GM12878 (cell line): Measurements from ENCODE around the gene GAL3ST2. TPM values are rescaled to one million over a fixed set of nuclear protein-coding genes. Genes with fewer than 3 reads are reported as not detected.

Source experiments
- ATAC-seq: fragments of 200-7000 bp; cut with Tn5 transposase; 3 replicates; pipeline ENCODE4 v1.9.1; 2020; ENCODE audit warnings: mild to moderate bottlenecking, moderate library complexity
- BruUV-seq: library from RNA; stranded (reverse); fragments of 400-500 nt; replicated peaks from 2 replicates; lab custom pipeline; 2021; lab: Mats Ljungman, UMichigan
- CTCF ChIA-PET: fragments of 300-600 bp; sonication (Branson Sonifier 250); formaldehyde crosslinking; extraction: SDS; loops from one replicate; lab custom pipeline; 2021; ENCODE audit warnings: inconsistent platforms; lab: Yijun Ruan, JAX
- POLR2A ChIA-PET: fragments of 350-600 bp; formaldehyde crosslinking; extraction: SDS; loops from one replicate; lab custom pipeline; 2021; ENCODE audit warnings: inconsistent platforms; lab: Charles Lee
- RAD21 ChIA-PET: fragments of 300-600 bp; sonication (Branson Sonifier 250); formaldehyde crosslinking; loops from one replicate; lab custom pipeline; 2023; ENCODE audit warnings: antibody characterized with exemption; ENCODE audit not compliant: unreplicated experiment; lab: Charles Lee
- SMC1A ChIA-PET: fragments of 300-600 bp; sonication (Branson Sonifier 250); formaldehyde crosslinking; loops from one replicate; lab custom pipeline; 2023; ENCODE audit not compliant: unreplicated experiment, uncharacterized antibody; lab: Charles Lee
- DNase-seq: peaks from one replicate; pipeline ENCODE4 v3.0.0-alpha.2; 2011; ENCODE audit warnings: low read depth, low spot score
- FAIRE-seq: peaks from 3 replicates; lab custom pipeline; 2011; peaks lifted over from hg19 to GRCh38; lab: Jason Lieb, UNC
- H2AFZ ChIP-seq: 2 replicates; pipeline ENCODE4 v1.6.0; 2011; ENCODE audit warnings: low read depth, low read length, control low read depth; ENCODE audit not compliant: control insufficient read depth
- H3K27ac ChIP-seq: 2 replicates; pipeline ENCODE4 v1.5.1; 2011; ENCODE audit warnings: control low read depth; ENCODE audit not compliant: control insufficient read depth, insufficient read depth
- H3K27me3 ChIP-seq, 2 experiments: replicated peaks in 1 of 2; 2 replicates each; pipeline versions ENCODE4 v1.6.0 to v1.6.1; 2011; ENCODE audit warnings: low read length in 1 of 2; ENCODE audit not compliant: control insufficient read depth in 2 of 2, insufficient read depth in 2 of 2
- H3K36me3 ChIP-seq, 2 experiments: 2 replicates each; pipeline ENCODE4 v1.5.1; 2011; ENCODE audit warnings: low read length in 1 of 2; ENCODE audit not compliant: control insufficient read depth in 2 of 2, insufficient read depth in 2 of 2
- H3K4me1 ChIP-seq: 2 replicates; pipeline ENCODE4 v1.6.1; 2011; ENCODE audit warnings: mild to moderate bottlenecking, low read length, moderate library complexity, mixed read lengths; ENCODE audit not compliant: control insufficient read depth, insufficient read depth
- H3K4me2 ChIP-seq: 2 replicates; pipeline ENCODE4 v1.6.0; 2011; ENCODE audit warnings: control low read depth; ENCODE audit not compliant: control insufficient read depth, insufficient read depth
- H3K4me3 ChIP-seq: fragments of 200-600 bp; sonication (generic); 2 replicates; pipeline ENCODE4 v1.5.1; 2016
- H3K79me2 ChIP-seq: 2 replicates; pipeline ENCODE4 v1.6.0; 2011; ENCODE audit warnings: low read length; ENCODE audit not compliant: control insufficient read depth, insufficient read depth
- H3K9ac ChIP-seq: 2 replicates; pipeline ENCODE4 v1.8.0; 2011; ENCODE audit warnings: low read length, control low read depth, mixed read lengths; ENCODE audit not compliant: control insufficient read depth, insufficient read depth
- H3K9me3 ChIP-seq: replicated peaks from 3 replicates; pipeline ENCODE4 v1.5.1; 2011; ENCODE audit warnings: mild to moderate bottlenecking, low read length; ENCODE audit not compliant: control insufficient read depth, insufficient read depth
- H4K20me1 ChIP-seq: 2 replicates; pipeline ENCODE4 v1.6.0; 2011; ENCODE audit not compliant: control insufficient read depth, insufficient read depth
- NFYB ChIP-seq: IDR thresholded peaks from 2 replicates; pipeline ENCODE4 v1.6.1; 2011; ENCODE audit warnings: low read depth, mild to moderate bottlenecking, low read length, improper control_type of control experiment, moderate library complexity; ENCODE audit not compliant: insufficient read depth
- NR2C2 ChIP-seq: IDR thresholded peaks from 2 replicates; pipeline ENCODE4 v1.6.1; 2011; ENCODE audit warnings: borderline replicate concordance, low read depth; ENCODE audit not compliant: control insufficient read depth, insufficient read length
- NR2F1 ChIP-seq: fragments of 450-650 bp; conservative IDR thresholded peaks from 2 replicates; pipeline ENCODE4 v1.6.1; 2017; ENCODE audit warnings: mild to moderate bottlenecking
- POU2F2 ChIP-seq: IDR thresholded peaks from 3 replicates; pipeline ENCODE4 v1.6.1; 2011; ENCODE audit warnings: low read depth, mild to moderate bottlenecking, low read length, borderline replicate concordance
- SIX5 ChIP-seq: IDR thresholded peaks from 2 replicates; pipeline ENCODE4 v1.6.1; 2011; ENCODE audit warnings: mild to moderate bottlenecking, low read depth, low read length, moderate library complexity; ENCODE audit not compliant: severe bottlenecking
- SUZ12 ChIP-seq: fragments of 200-600 bp; sonication (generic); IDR thresholded peaks from one replicate; pipeline ENCODE4 v1.6.1; 2018; ENCODE audit warnings: antibody characterized with exemption, mild to moderate bottlenecking; ENCODE audit not compliant: unreplicated experiment
- ZNF384 ChIP-seq: IDR thresholded peaks from 2 replicates; pipeline ENCODE4 v1.6.1; 2012; ENCODE audit warnings: low read depth, mild to moderate bottlenecking, low read length, improper control_type of control experiment, borderline replicate concordance
- WGBS: methylation state at CpG from one replicate; pipeline ENCODE4 v1.1.6; 2016; ENCODE audit warnings: low lambda C conversion rate; ENCODE audit not compliant: insufficient replicate concordance, insufficient coverage; ENCODE audit errors: missing lambda C conversion rate; 5-methylcytosine and 5-hydroxymethylcytosine counted together
- in situ Hi-C: fragments of 300-500 bp; cut with MboI; formaldehyde crosslinking; loops from 9 replicates; pipeline ENCODE4 v1.14.3; 2018; ENCODE audit warnings: mixed read lengths
- intact Hi-C: fragments of 100-400 bp; cut with micrococcal nuclease; formaldehyde crosslinking; loops from one replicate; pipeline ENCODE4 v1.14.2; 2022; ENCODE audit not compliant: unreplicated experiment
- polyA plus RNA-seq, 11 experiments: library from polyadenylated mRNA; depleted of rRNA in 4 of 11; unstranded in 6 of 11; stranded (reverse) in 5 of 11; fragments of >200 nt; fragmentation: Nextera tagmentation in 4 of 11; fragmentation: Illumina TruSeq in 1 of 11; extraction: Ambion mirVana in 4 of 11; extraction: Trizol in 1 of 11; gene quantifications; 1 replicate in 1 of 11; 2 replicates in 10 of 11; pipeline versions ENCODE4 v1.2.1 to v1.2.3, GENCODE V29; 2011 to 2016; ENCODE audit warnings: inconsistent platforms in 2 of 11, missing spikeins in 2 of 11, low read depth in 1 of 11
- total RNA-seq, 4 experiments: library from RNA; depleted of rRNA in 3 of 4; stranded (reverse); fragments of >200 nt in 3 of 4; fragmentation: Illumina TruSeq in 1 of 4; extraction: Trizol in 1 of 4; gene quantifications; 2 replicates each; pipeline versions ENCODE4 v1.2.1 to v1.2.3, GENCODE V29; 2013 to 2021
- TF ChIP-seq, protein P1 (sequence below): IDR thresholded peaks from 2 replicates; pipeline ENCODE4 v1.6.1; 2012; ENCODE audit warnings: mild to moderate bottlenecking, low read depth, low read length
- TF ChIP-seq, protein P2 (sequence below): fragments of 450-650 bp; IDR thresholded peaks from 2 replicates; pipeline ENCODE4 v1.6.1; 2014; ENCODE audit warnings: mild to moderate bottlenecking
- TF ChIP-seq, protein P3 (sequence below): fragments of 450-650 bp; IDR thresholded peaks from 2 replicates; pipeline ENCODE4 v1.6.1; 2016; ENCODE audit warnings: mild to moderate bottlenecking, moderate library complexity, borderline replicate concordance

Gene GAL3ST2
- total and polyA plus RNA-seq, 10 of the 15 experiments (the other 5 are each of a cell fraction or from before 2014, with no cell fraction given): 0.09 to 0.36 (median 0.11) TPM; not detected in 7

DNA sequence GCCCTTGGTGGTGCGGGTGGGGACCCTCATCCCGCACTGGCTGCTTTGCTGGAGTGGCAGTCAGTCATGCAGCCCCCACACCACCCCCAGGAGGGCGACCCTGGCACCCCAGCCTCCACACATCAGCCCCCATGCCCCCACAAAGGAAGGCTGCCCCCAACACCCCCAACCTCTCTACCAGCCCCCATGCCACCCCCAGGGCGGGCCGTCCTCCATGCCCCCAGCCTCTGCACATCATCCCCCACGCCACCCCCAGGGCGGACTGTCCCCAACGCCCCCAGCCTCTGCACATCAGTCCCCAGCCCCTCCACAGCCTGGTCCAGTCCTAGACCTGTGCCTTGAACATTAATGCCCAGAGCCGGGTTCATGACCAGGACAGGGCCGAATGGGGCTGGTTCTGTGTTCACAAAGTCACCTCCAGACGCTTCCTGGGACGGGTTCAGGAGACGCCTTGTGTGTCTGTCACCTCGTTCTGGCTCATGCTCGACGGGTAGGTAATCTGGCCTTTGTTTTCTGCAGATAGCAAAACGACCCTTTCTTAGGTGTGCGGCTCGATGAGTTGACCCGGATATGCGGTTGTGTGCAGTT is 23.8 kb upstream of the GAL3ST2 start (continued):
- TF ChIP-seq, protein P1, sequence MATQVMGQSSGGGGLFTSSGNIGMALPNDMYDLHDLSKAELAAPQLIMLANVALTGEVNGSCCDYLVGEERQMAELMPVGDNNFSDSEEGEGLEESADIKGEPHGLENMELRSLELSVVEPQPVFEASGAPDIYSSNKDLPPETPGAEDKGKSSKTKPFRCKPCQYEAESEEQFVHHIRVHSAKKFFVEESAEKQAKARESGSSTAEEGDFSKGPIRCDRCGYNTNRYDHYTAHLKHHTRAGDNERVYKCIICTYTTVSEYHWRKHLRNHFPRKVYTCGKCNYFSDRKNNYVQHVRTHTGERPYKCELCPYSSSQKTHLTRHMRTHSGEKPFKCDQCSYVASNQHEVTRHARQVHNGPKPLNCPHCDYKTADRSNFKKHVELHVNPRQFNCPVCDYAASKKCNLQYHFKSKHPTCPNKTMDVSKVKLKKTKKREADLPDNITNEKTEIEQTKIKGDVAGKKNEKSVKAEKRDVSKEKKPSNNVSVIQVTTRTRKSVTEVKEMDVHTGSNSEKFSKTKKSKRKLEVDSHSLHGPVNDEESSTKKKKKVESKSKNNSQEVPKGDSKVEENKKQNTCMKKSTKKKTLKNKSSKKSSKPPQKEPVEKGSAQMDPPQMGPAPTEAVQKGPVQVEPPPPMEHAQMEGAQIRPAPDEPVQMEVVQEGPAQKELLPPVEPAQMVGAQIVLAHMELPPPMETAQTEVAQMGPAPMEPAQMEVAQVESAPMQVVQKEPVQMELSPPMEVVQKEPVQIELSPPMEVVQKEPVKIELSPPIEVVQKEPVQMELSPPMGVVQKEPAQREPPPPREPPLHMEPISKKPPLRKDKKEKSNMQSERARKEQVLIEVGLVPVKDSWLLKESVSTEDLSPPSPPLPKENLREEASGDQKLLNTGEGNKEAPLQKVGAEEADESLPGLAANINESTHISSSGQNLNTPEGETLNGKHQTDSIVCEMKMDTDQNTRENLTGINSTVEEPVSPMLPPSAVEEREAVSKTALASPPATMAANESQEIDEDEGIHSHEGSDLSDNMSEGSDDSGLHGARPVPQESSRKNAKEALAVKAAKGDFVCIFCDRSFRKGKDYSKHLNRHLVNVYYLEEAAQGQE: no peak

DNA sequence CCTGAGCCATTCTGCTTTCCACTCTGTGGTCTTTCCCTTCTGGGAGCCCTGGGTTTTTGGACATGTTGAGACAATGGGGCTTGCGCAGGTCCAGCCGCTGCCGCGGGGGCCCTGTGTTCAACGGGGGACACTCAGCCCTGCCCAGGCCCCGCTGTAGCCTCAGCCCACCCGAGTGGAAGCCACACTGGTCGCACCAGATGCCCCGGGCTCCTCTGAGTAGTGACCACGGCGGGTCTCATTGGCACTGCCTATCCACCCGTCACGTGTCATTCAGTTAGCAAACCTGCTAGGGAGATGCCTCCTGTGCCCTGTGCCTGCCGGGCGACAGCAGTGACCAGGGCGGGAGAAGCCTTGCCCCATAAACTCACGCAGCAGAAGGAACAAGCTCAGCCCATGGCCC is 23.1 kb upstream of the GAL3ST2 start:
- ChIA-PET CTCF (no interaction called here), POLR2A (no interaction called here), RAD21 (no interaction called here), SMC1A (no interaction called here)
- no peaks in the 10 kb centered on the region for H4K20me1 ChIP-seq
- in situ Hi-C loops: no loop called here
- intact Hi-C loops: no loop called here
- peaks cover 1 to 7% of the 10 kb centered on the region in 2 experiments for H3K36me3 ChIP-seq
- H3K4me2 ChIP-seq: no peak overlapping the region
- BruUV-seq: no TSS peak
- H3K9ac ChIP-seq: no peak overlapping the region
- H3K79me2 ChIP-seq: no peaks in the 10 kb centered on the region
- H3K27me3 ChIP-seq: no peaks in the 10 kb centered on the region
- H2AFZ ChIP-seq: no peak overlapping the region
- H3K9me3 ChIP-seq: no peaks in the 10 kb centered on the region
- H3K4me3 ChIP-seq: no peak overlapping the region
- no peaks in the 10 kb centered on the region for H3K4me1 ChIP-seq
- no peak for FAIRE-seq
- ATAC-seq: no peak
- H3K27ac ChIP-seq: no peak overlapping the region
- 98% methylated on average over 17 of the region's 17 CpGs for WGBS
- no peak for DNase-seq
- no peak for TF ChIP-seq SUZ12
- no peak for TF ChIP-seq SIX5
- TF ChIP-seq NR2C2: no peak
- no peak for TF ChIP-seq NFYB
- no peak for TF ChIP-seq POU2F2
- no peak for TF ChIP-seq NR2F1
- TF ChIP-seq, protein P2, sequence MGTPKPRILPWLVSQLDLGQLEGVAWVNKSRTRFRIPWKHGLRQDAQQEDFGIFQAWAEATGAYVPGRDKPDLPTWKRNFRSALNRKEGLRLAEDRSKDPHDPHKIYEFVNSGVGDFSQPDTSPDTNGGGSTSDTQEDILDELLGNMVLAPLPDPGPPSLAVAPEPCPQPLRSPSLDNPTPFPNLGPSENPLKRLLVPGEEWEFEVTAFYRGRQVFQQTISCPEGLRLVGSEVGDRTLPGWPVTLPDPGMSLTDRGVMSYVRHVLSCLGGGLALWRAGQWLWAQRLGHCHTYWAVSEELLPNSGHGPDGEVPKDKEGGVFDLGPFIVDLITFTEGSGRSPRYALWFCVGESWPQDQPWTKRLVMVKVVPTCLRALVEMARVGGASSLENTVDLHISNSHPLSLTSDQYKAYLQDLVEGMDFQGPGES: no peak
- no peak for TF ChIP-seq ZNF384
- TF ChIP-seq, protein P3, sequence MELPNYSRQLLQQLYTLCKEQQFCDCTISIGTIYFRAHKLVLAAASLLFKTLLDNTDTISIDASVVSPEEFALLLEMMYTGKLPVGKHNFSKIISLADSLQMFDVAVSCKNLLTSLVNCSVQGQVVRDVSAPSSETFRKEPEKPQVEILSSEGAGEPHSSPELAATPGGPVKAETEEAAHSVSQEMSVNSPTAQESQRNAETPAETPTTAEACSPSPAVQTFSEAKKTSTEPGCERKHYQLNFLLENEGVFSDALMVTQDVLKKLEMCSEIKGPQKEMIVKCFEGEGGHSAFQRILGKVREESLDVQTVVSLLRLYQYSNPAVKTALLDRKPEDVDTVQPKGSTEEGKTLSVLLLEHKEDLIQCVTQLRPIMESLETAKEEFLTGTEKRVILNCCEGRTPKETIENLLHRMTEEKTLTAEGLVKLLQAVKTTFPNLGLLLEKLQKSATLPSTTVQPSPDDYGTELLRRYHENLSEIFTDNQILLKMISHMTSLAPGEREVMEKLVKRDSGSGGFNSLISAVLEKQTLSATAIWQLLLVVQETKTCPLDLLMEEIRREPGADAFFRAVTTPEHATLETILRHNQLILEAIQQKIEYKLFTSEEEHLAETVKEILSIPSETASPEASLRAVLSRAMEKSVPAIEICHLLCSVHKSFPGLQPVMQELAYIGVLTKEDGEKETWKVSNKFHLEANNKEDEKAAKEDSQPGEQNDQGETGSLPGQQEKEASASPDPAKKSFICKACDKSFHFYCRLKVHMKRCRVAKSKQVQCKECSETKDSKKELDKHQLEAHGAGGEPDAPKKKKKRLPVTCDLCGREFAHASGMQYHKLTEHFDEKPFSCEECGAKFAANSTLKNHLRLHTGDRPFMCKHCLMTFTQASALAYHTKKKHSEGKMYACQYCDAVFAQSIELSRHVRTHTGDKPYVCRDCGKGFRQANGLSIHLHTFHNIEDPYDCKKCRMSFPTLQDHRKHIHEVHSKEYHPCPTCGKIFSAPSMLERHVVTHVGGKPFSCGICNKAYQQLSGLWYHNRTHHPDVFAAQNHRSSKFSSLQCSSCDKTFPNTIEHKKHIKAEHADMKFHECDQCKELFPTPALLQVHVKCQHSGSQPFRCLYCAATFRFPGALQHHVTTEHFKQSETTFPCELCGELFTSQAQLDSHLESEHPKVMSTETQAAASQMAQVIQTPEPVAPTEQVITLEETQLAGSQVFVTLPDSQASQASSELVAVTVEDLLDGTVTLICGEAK: no peak
